Measurements from ENCODE around the gene GRB14. TPM values are rescaled to one million over a fixed set of nuclear protein-coding genes. Genes with fewer than 3 reads are reported as not detected.

GRB14 gene
- total RNA-seq, 1 donor from 2014 or later: 5.8 TPM

GRCh38 chr2:164447660-164448059 lies 173.6 kb downstream of the GRB14 start:
- DNase-seq (ENCODE audit: low spot score): no peak
- Mint-ChIP-seq H3K4me3 (ENCODE audit: unreplicated experiment) (no peak overlapping the region), H3K27me3 (ENCODE audit: unreplicated experiment) (no peaks in the 10 kb centered on the region), H3K27ac (ENCODE audit: unreplicated experiment) (no peak overlapping the region), H3K4me1 (ENCODE audit: unreplicated experiment) (no peaks in the 10 kb centered on the region), H3K9me3 (ENCODE audit: unreplicated experiment) (no peaks in the 10 kb centered on the region), H3K36me3 (ENCODE audit: low read depth, unreplicated experiment) (no peaks in the 10 kb centered on the region)
- no peak for TF ChIP-seq CTCF (IDR thresholded peaks at IDR 0.05; ENCODE audit: unreplicated experiment)

Other genes with a start within 250 kb of the GRB14 start
- gene COBLL1, start 220.3 kb upstream of the GRB14 start, total RNA-seq (ENCODE audit: unreplicated experiment): 46.6 TPM